Measurements from ENCODE around the gene LEF1.

LEF1 gene

GRCh38 chr4:108094923-108095482, 73.7 kb downstream of the LEF1 start:
- no peak for FAIRE-seq
- TF ChIP-seq POU2F2 (IDR thresholded peaks at IDR 0.05; ENCODE audit: low read depth, low read length) (no peak), TAF1 (IDR thresholded peaks at IDR 0.05; ENCODE audit: low read depth, low read length) (no peak), SPI1 (IDR thresholded peaks at IDR 0.05; ENCODE audit: low read depth, low read length) (no peak), POLR2AphosphoS5 (IDR thresholded peaks at IDR 0.05; ENCODE audit: low read depth, low read length) (no peak)
- no peak for DNase-seq (ENCODE audit: insufficient read length, low spot score)

DNA sequence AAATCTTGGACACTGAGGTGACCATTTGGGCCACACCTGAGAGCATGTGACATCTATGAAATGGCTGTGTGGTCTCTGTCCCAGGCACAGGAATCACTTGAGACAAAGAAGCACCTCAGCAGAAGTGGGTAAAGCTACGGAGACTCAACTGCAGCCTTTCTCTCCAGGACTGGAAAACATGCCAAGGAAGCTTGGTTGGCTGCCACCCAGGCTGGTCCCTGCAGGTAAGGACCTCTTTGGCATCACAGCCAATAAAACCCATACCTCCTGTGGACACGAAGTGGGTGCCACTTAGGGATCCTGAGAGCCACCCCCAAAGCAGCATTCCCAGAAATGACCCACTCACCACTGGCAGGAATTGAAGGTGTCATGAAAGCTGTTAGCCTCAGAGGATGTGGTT, 74.6 kb downstream of the LEF1 start:
- TF ChIP-seq POLR2AphosphoS5 (IDR thresholded peaks at IDR 0.05; ENCODE audit: low read depth, low read length) (no peak), PAX5 (IDR thresholded peaks at IDR 0.05; ENCODE audit: insufficient read depth, low read length, severe bottlenecking) (no peak), SPI1 (IDR thresholded peaks at IDR 0.05; ENCODE audit: low read depth, low read length) (no peak), TAF1 (IDR thresholded peaks at IDR 0.05; ENCODE audit: low read depth, low read length) (no peak), POLR2A (IDR thresholded peaks at IDR 0.05; ENCODE audit: low read depth, low read length) (no peak), POU2F2 (IDR thresholded peaks at IDR 0.05; ENCODE audit: low read depth, low read length) (no peak)
- no peak for DNase-seq (ENCODE audit: insufficient read length, low spot score)
- FAIRE-seq: no peak

DNA sequence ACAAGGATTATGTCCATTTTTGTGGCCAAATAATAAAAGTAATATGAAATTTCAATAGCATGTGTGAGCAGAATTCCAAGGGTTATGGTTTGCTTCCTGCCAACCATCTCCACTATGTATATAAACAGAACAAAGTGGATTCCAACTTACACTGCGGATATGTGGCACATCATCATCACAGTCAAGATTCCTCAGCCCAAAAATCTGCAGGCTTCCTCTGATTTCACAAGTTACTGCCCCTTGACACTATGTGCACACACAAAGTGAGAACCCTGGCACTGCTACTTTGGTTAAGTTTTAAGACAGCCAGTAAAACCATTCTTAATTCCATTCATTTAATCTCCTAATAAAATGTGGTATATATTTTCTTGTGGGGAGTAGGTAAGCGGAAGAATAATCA, 76.4 kb downstream of the LEF1 start:
- TF ChIP-seq POLR2AphosphoS5 (IDR thresholded peaks at IDR 0.05; ENCODE audit: low read depth, low read length): no peak
- no peak for FAIRE-seq

DNA sequence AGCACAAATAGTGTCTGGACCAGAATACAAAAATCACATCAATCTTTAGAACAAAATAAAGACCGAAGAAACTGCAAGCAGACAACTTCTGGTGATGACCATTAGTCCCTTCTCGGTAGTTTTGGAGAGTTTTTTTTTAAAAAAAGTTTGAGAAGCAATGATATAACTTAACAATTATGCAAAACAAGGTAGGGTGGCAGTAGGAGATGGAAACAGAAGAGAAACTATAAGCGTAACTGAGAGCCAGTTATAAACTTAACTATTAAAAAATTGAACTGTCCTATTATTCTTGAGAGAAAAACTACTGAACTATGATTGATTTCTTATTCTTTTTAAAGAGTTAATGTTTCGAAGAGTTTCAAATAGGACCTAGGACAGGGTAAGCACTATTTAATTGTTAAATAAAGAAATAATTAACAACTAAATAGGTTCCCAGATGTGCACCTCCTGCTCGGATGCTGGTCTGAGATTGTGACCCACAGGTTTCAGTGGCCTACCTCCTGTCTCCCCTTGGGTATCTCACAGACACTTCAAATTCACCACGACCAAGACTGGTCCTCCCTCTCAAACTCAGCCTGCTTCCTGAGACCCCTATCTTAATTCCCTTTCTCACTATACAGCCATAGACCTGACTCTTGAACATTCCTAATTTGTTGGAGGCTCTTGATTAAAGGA, 81.3 kb downstream of the LEF1 start:
- DNase-seq (ENCODE audit: insufficient read length, low spot score) (no peak), FAIRE-seq (no peak)
- TF ChIP-seq POLR2A (IDR thresholded peaks at IDR 0.05; ENCODE audit: low read depth, low read length): no peak
- no peak for TF ChIP-seq POLR2AphosphoS5 (IDR thresholded peaks at IDR 0.05; ENCODE audit: low read depth, low read length)

More for the DNA sequence above, 76.4 kb downstream of the LEF1 start:
- DNase-seq (ENCODE audit: insufficient read length, low spot score): no peak

DNA sequence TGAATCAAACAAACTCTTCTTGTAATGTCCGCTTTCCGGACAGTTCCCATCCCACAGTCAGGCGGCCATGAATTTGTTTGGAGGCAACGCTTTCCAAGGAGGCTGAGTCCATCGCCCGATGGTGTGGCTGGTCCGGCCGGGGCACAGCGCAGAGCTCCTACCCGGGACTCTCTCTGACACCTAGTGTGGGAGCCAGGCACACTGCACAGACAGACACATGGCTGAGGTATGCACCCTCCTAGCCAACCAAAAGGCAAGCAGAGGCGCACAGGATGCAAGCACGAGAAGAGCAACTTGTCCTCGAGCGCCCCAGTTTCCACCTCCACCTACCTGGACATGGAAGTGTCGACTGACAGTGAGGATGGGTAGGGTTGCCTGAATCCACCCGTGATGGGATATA, 87.5 kb downstream of the LEF1 start:
- TF ChIP-seq POLR2A (IDR thresholded peaks at IDR 0.05; ENCODE audit: low read depth, low read length): no peak
- TF ChIP-seq PAX5 (IDR thresholded peaks at IDR 0.05; ENCODE audit: insufficient read depth, low read length, severe bottlenecking): no peak
- TF ChIP-seq POU2F2 (IDR thresholded peaks at IDR 0.05; ENCODE audit: low read depth, low read length): no peak
- TF ChIP-seq POLR2AphosphoS5 (IDR thresholded peaks at IDR 0.05; ENCODE audit: low read depth, low read length): no peak
- FAIRE-seq: no peak
- DNase-seq (ENCODE audit: insufficient read length, low spot score): no peak

- TF ChIP-seq SPI1 (IDR thresholded peaks at IDR 0.05; ENCODE audit: low read depth, low read length): no peak
- TF ChIP-seq POLR2A (IDR thresholded peaks at IDR 0.05; ENCODE audit: low read depth, low read length): no peak
- no peak for TF ChIP-seq POU2F2 (IDR thresholded peaks at IDR 0.05; ENCODE audit: low read depth, low read length)
- TF ChIP-seq POLR2AphosphoS5 (IDR thresholded peaks at IDR 0.05; ENCODE audit: low read depth, low read length): no peak
- no peak for TF ChIP-seq TAF1 (IDR thresholded peaks at IDR 0.05; ENCODE audit: low read depth, low read length)
- TF ChIP-seq PAX5 (IDR thresholded peaks at IDR 0.05; ENCODE audit: insufficient read depth, low read length, severe bottlenecking): no peak
- no peak for FAIRE-seq
- DNase-seq (ENCODE audit: insufficient read length, low spot score): no peak
Measured at GRCh38 chr4:108080747-108081146, 88.0 kb downstream of the LEF1 start.

DNA sequence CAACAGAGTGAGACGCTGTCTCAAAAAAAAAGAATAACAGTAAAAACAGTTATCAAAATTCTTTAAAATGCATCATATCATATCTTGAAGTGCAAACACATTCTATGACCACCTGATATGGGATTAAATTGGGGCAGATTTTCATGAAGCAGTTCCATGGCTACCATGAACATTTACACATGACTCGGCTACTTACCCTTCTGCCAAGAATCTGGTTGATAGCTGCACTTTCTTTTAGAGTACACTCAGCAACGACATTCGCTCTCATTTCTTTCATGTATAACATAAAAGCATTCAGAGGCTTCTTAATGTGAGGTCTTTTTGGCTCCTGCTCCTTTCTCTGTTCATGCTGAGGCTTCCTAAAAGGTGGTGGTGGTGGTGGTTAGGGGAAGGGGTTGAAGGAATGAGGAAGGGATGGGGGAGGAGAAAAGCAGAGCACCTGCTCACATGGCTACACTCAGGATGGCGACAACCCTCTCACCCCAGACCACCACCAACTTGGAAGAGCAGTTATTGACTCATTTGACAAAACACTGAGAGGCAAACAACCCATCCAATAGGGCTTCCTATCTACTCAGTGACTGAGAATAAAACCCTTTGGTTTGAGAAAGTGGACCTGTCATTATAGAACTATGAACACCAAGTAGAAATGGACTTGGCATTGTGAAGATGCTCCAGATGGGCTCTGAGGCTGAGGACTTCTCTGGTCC, 90.6 kb downstream of the LEF1 start:
- TF ChIP-seq SPI1 (IDR thresholded peaks at IDR 0.05; ENCODE audit: low read depth, low read length): no peak
- no peak for TF ChIP-seq TAF1 (IDR thresholded peaks at IDR 0.05; ENCODE audit: low read depth, low read length)
- no peak for TF ChIP-seq POLR2AphosphoS5 (IDR thresholded peaks at IDR 0.05; ENCODE audit: low read depth, low read length)
- no peak for TF ChIP-seq PAX5 (IDR thresholded peaks at IDR 0.05; ENCODE audit: insufficient read depth, low read length, severe bottlenecking)
- TF ChIP-seq POLR2A (IDR thresholded peaks at IDR 0.05; ENCODE audit: low read depth, low read length): no peak
- no peak for TF ChIP-seq POU2F2 (IDR thresholded peaks at IDR 0.05; ENCODE audit: low read depth, low read length)
- DNase-seq (ENCODE audit: insufficient read length, low spot score) (no peak), FAIRE-seq (no peak)

- FAIRE-seq: no peak
- no peak for DNase-seq (ENCODE audit: insufficient read length, low spot score)
- TF ChIP-seq TAF1 (IDR thresholded peaks at IDR 0.05; ENCODE audit: low read depth, low read length) (no peak), POLR2A (IDR thresholded peaks at IDR 0.05; ENCODE audit: low read depth, low read length) (no peak), POLR2AphosphoS5 (IDR thresholded peaks at IDR 0.05; ENCODE audit: low read depth, low read length) (no peak), POU2F2 (IDR thresholded peaks at IDR 0.05; ENCODE audit: low read depth, low read length) (no peak), SPI1 (IDR thresholded peaks at IDR 0.05; ENCODE audit: low read depth, low read length) (no peak), PAX5 (IDR thresholded peaks at IDR 0.05; ENCODE audit: insufficient read depth, low read length, severe bottlenecking) (no peak)
Measured at GRCh38 chr4:108072300-108072699, 96.4 kb downstream of the LEF1 start.

DNA sequence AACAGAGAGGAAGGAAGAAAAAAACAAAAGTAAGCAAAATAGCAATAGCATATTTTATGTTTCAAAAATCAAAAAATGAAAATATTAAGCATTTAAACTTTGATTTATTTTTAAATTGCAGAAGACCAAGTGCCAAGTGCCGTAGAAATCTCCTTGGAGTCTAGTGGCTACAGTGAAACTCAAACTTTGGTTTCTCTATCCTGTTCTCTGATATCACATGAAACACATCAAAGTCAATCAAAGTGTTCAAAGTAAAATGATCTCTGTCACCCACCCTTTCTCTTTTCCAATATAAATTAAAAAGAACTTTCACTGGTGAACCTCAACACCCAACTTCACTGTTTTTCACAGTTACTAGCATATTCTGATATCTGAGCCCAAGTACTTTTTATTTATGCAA, 98.0 kb downstream of the LEF1 start:
- no peak for FAIRE-seq
- TF ChIP-seq SPI1 (IDR thresholded peaks at IDR 0.05; ENCODE audit: low read depth, low read length) (no peak), TAF1 (IDR thresholded peaks at IDR 0.05; ENCODE audit: low read depth, low read length) (no peak), PAX5 (IDR thresholded peaks at IDR 0.05; ENCODE audit: insufficient read depth, low read length, severe bottlenecking) (no peak), POU2F2 (IDR thresholded peaks at IDR 0.05; ENCODE audit: low read depth, low read length) (no peak), POLR2AphosphoS5 (IDR thresholded peaks at IDR 0.05; ENCODE audit: low read depth, low read length) (no peak), POLR2A (IDR thresholded peaks at IDR 0.05; ENCODE audit: low read depth, low read length) (no peak)
- no peak for DNase-seq (ENCODE audit: insufficient read length, low spot score)

GRCh38 chr4:108068442-108068841, 100.3 kb downstream of the LEF1 start:
- no peak for FAIRE-seq
- DNase-seq (ENCODE audit: insufficient read length, low spot score): no peak
- TF ChIP-seq PAX5 (IDR thresholded peaks at IDR 0.05; ENCODE audit: insufficient read depth, low read length, severe bottlenecking) (no peak), POU2F2 (IDR thresholded peaks at IDR 0.05; ENCODE audit: low read depth, low read length) (no peak), POLR2A (IDR thresholded peaks at IDR 0.05; ENCODE audit: low read depth, low read length) (no peak)
